ENCODE results near the gene EYA2. TPM values are rescaled to one million over a fixed set of nuclear protein-coding genes. Genes with fewer than 3 reads are reported as not detected.

EYA2 gene
- total and polyA plus RNA-seq, 2 of the 4 experiments (the other 2 are of a cell fraction): 2.3 to 5.4 TPM

DNA sequence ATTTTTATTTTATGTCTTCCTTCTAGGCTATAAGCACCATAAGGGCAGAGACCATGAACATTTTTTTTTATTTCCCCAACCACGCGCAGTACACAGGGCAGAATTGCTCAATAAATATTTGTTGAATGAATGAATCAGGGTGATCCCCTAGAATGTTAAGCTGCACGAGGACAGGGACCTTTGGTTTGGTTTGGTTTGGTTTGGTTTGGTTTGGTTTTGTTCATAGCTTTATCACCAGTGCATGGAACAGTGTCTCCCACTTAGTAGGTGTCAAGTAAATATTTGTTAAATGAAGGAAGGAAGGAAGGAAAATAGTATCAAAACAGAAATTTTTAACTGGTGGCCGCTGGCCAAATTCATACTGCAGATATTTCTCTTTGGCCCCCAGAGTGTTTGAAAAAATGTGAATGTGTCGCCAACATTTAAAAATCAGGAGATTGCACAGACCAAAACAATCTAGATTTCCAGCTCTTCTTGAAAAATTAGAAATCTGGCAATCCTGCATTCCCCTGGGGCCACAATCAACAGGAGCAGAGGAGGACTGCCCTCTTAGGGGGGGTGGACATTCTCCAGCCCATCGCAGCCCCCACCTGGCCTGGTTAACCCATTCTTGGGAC lies 205.3 kb downstream of the EYA2 start:
- Histone ChIP-seq H4K20me1 (ENCODE audit: insufficient read depth, low read length) (no peaks in the 10 kb centered on the region), H2AK9ac (replicated peaks; ENCODE audit: low read depth, low read length, poor library complexity) (no peak overlapping the region), H3K18ac (ENCODE audit: low read depth, low read length) (no peak overlapping the region), H3K4ac (ENCODE audit: low read depth, low read length) (no peak overlapping the region), H3K14ac (replicated peaks; ENCODE audit: low read depth, low read length) (no peak overlapping the region), H3K23ac (ENCODE audit: low read depth, low read length) (no peak overlapping the region), H2BK5ac (ENCODE audit: low read depth, low read length, poor library complexity, severe bottlenecking) (no peak overlapping the region), H2BK120ac (ENCODE audit: low read depth, low read length) (no peak overlapping the region), H2BK20ac (ENCODE audit: low read depth, low read length) (no peak overlapping the region), H4K91ac (ENCODE audit: insufficient read depth, low read depth, low read length) (no peak overlapping the region), H2BK15ac (ENCODE audit: low read depth, low read length) (no peak overlapping the region), H3K9me3 (ENCODE audit: control insufficient read depth, insufficient read depth, low read length) (no peaks in the 10 kb centered on the region; the same call in 1 of the 2 replicates), H3K4me3 (ENCODE audit: insufficient read depth, low read depth, low read length) (no peak overlapping the region), H3K4me2 (ENCODE audit: low read depth, low read length) (no peak overlapping the region), H2AK5ac (ENCODE audit: low read depth, low read length) (no peak overlapping the region), H2AFZ (replicated peaks; ENCODE audit: low read length, poor library complexity) (no peak overlapping the region), H3K4me1 (ENCODE audit: control insufficient read depth, insufficient read depth, low read length) (no peaks in the 10 kb centered on the region; the same call in 1 of the 2 replicates), H3K27ac (ENCODE audit: insufficient read depth, low read length) (no peak overlapping the region), H3K27me3 (ENCODE audit: control insufficient read depth, insufficient read depth, low read length) (no peaks in the 10 kb centered on the region), H3K9ac (ENCODE audit: low read depth, low read length) (no peak overlapping the region), H3K36me3 (ENCODE audit: control insufficient read depth, insufficient read depth, low read length) (no peaks in the 10 kb centered on the region), H3K79me1 (ENCODE audit: low read depth in 1 of 2, low read length in 2 of 2) (no peaks in the 10 kb centered on the region), H3K9me1 (ENCODE audit: insufficient read depth, low read length) (no peaks in the 10 kb centered on the region; the same call in 1 of the 2 replicates), H4K5ac (ENCODE audit: low read depth, low read length) (no peak overlapping the region), H4K8ac (ENCODE audit: low read depth in 2 of 2, low read length in 2 of 2) (no peak overlapping the region), H3K56ac (ENCODE audit: extremely low read depth, insufficient read depth, low read length) (no peak overlapping the region)
- intact Hi-C loops (cut with micrococcal nuclease): no loop called here
- in situ Hi-C loops (cut with MboI; ENCODE audit: low sequenced_read_pairs): no loop called here
- POLR2A ChIA-PET (ENCODE audit: unreplicated experiment): interaction anchor here (0.7 kb wide), 1 partner anchor 83 kb away, joined by 6 read pairs; no protein-coding TSS in a partner anchor
- dilution Hi-C loops (cut with HindIII; ENCODE audit: low sequenced_read_pairs, unreplicated experiment): no loop called here
- peak; percentile 76 for ATAC-seq (ENCODE audit: low read depth)
- no TSS peak for BruUV-seq (replicated peaks)
- peak; percentile 73; the same call in 1 of the 2 replicates for TF ChIP-seq CEBPB (IDR thresholded peaks at IDR 0.05; ENCODE audit: low read depth, low read length)
- TF ChIP-seq BHLHE40 (IDR thresholded peaks at IDR 0.05; ENCODE audit: low read depth, low read length): no peak
- TF ChIP-seq MXI1 (IDR thresholded peaks at IDR 0.05; ENCODE audit: borderline replicate concordance, low read depth, low read length): no peak
- CTCF ChIA-PET: no interaction called here
- DNase-seq: peak; percentile 33
- no CpG with 5 or more reads among the region's 6 CpGs for WGBS, 2 experiments (ENCODE audit: extremely low coverage in 2 of 2, insufficient read length in 1 of 2)

Data from IMR-90 (cell line).